Mesenchymal stem cell (in vitro differentiated cells and primary cell): ENCODE measurements around the gene UQCC5.

Experiments
- DNase-seq: peaks from one replicate; pipeline ENCODE4 v3.0.0-alpha.2; 2013
- H2AFZ ChIP-seq: one replicate; pipeline ENCODE4 v1.6.1; 2013; ENCODE audit warnings: low read depth, mild to moderate bottlenecking, control low read depth, inconsistent platforms, low read length, moderate library complexity
- H2AK5ac ChIP-seq: 2 replicates; pipeline ENCODE4 v1.6.1; 2013; ENCODE audit warnings: low read length, moderate library complexity, mild to moderate bottlenecking, inconsistent platforms; ENCODE audit not compliant: severe bottlenecking
- H2BK120ac ChIP-seq: one replicate; pipeline ENCODE4 v1.6.1; 2013; ENCODE audit warnings: low read depth, mild to moderate bottlenecking, inconsistent platforms, low read length, moderate library complexity
- H2BK12ac ChIP-seq, 2 experiments: one replicate each; pipeline ENCODE4 v1.6.1; 2013; ENCODE audit warnings: inconsistent platforms in 2 of 2, low read length in 2 of 2, mild to moderate bottlenecking in 2 of 2, moderate library complexity in 2 of 2, control low read depth in 1 of 2
- H2BK15ac ChIP-seq: one replicate; pipeline ENCODE4 v1.6.1; 2013; ENCODE audit warnings: mild to moderate bottlenecking, low read depth, inconsistent platforms; ENCODE audit not compliant: poor library complexity, severe bottlenecking
- H2BK5ac ChIP-seq: 2 replicates; pipeline ENCODE4 v1.6.1; 2013; ENCODE audit warnings: low read depth, mild to moderate bottlenecking, low read length, control low read depth, inconsistent platforms; ENCODE audit not compliant: poor library complexity, severe bottlenecking
- H3K14ac ChIP-seq, 2 experiments: one replicate each; pipeline ENCODE4 v1.6.1; 2013; ENCODE audit warnings: inconsistent platforms in 2 of 2, low read length in 2 of 2, control low read depth in 1 of 2, mild to moderate bottlenecking in 1 of 2, moderate library complexity in 1 of 2
- H3K18ac ChIP-seq, 2 experiments: one replicate each; pipeline ENCODE4 v1.6.1; 2013; ENCODE audit warnings: inconsistent platforms in 2 of 2, low read length in 2 of 2, control low read depth in 1 of 2, low read depth in 1 of 2, mild to moderate bottlenecking in 1 of 2
- H3K23ac ChIP-seq, 2 experiments: one replicate each; pipeline ENCODE4 v1.6.1; 2013; ENCODE audit warnings: inconsistent platforms in 2 of 2, low read length in 2 of 2, mild to moderate bottlenecking in 2 of 2, moderate library complexity in 2 of 2, control low read depth in 1 of 2
- H3K27ac ChIP-seq: 2 replicates; pipeline ENCODE4 v1.5.1; 2013; ENCODE audit warnings: mild to moderate bottlenecking, moderate library complexity, low read length, control low read depth, inconsistent platforms; ENCODE audit not compliant: poor library complexity, severe bottlenecking
- H3K27me3 ChIP-seq, 2 experiments: 2 replicates each; pipeline versions ENCODE4 v1.6.1 to v1.7.0; 2013; ENCODE audit warnings: low read length in 2 of 2, mild to moderate bottlenecking in 2 of 2, moderate library complexity in 2 of 2, control low read depth in 1 of 2, inconsistent platforms in 1 of 2; ENCODE audit not compliant: control insufficient read depth in 1 of 2, insufficient read depth in 1 of 2
- H3K36me3 ChIP-seq, 2 experiments: 2 replicates each; pipeline versions ENCODE4 v1.6.1 to v1.7.0; 2013; ENCODE audit warnings: low read length in 2 of 2, control low read depth in 1 of 2, inconsistent platforms in 1 of 2, low read depth in 1 of 2, mild to moderate bottlenecking in 1 of 2; ENCODE audit not compliant: insufficient read depth in 2 of 2, control insufficient read depth in 1 of 2
- H3K4ac ChIP-seq, 2 experiments: one replicate each; pipeline ENCODE4 v1.6.1; 2013; ENCODE audit warnings: inconsistent platforms in 2 of 2, low read length in 2 of 2, mild to moderate bottlenecking in 2 of 2, moderate library complexity in 2 of 2, control low read depth in 1 of 2, low read depth in 1 of 2
- H3K4me1 ChIP-seq: 2 replicates; pipeline ENCODE4 v1.6.1; 2013; ENCODE audit warnings: low read depth, low read length, control low read depth; ENCODE audit not compliant: control insufficient read depth, insufficient read depth
- H3K4me2 ChIP-seq: 2 replicates; pipeline ENCODE4 v1.6.1; 2013; ENCODE audit warnings: low read length, mild to moderate bottlenecking, inconsistent platforms; ENCODE audit not compliant: poor library complexity, severe bottlenecking
- H3K4me3 ChIP-seq, 2 experiments: 2 replicates each; pipeline versions ENCODE4 v1.5.1 to v1.7.0; 2013; ENCODE audit warnings: low read length in 2 of 2, mild to moderate bottlenecking in 2 of 2, control low read depth in 1 of 2, low read depth in 1 of 2; ENCODE audit not compliant: insufficient read depth in 1 of 2
- H3K79me1 ChIP-seq: replicated peaks from 2 replicates; pipeline ENCODE4 v1.6.1; 2013; ENCODE audit warnings: mild to moderate bottlenecking, control low read depth, low read length, inconsistent platforms; ENCODE audit not compliant: poor library complexity, severe bottlenecking
- H3K9ac ChIP-seq: 2 replicates; pipeline ENCODE4 v1.7.0; 2013; ENCODE audit warnings: mild to moderate bottlenecking, low read length, moderate library complexity
- H3K9me3 ChIP-seq: 2 replicates; pipeline ENCODE4 v1.7.0; 2013; ENCODE audit warnings: mild to moderate bottlenecking, low read length; ENCODE audit not compliant: control insufficient read depth
- H4K8ac ChIP-seq: one replicate; pipeline ENCODE4 v1.6.1; 2013; ENCODE audit warnings: inconsistent platforms, mild to moderate bottlenecking, low read length, moderate library complexity
- H4K91ac ChIP-seq: one replicate; pipeline ENCODE4 v1.6.1; 2013; ENCODE audit warnings: mild to moderate bottlenecking, low read length, inconsistent platforms
- WGBS: methylation state at CpG from one replicate; pipeline ENCODE4 v1.1.7; 2013; ENCODE audit warnings: mixed read lengths; 5-methylcytosine and 5-hydroxymethylcytosine counted together

Gene UQCC5

GRCh38 chr3:52532517-52532837 lies 3.9 kb upstream of the UQCC5 start:
- H2BK5ac ChIP-seq: no peak overlapping the region
- H3K9ac ChIP-seq: peak overlapping the region; percentile 75
- H3K36me3 ChIP-seq: peaks cover 17 to 45% of the 10 kb centered on the region in 2 experiments
- peak overlapping the region; percentile 5 to 40 for H3K4ac ChIP-seq
- H2AFZ ChIP-seq: no peak overlapping the region
- H3K23ac ChIP-seq: peak overlapping the region in 1 of 2 experiments; percentile 16
- peaks cover 20% of the 10 kb centered on the region for H3K79me1 ChIP-seq
- H3K27me3 ChIP-seq: no peaks in the 10 kb centered on the region
- no peaks in the 10 kb centered on the region for H3K9me3 ChIP-seq
- H3K4me2 ChIP-seq: peak overlapping the region; percentile 83
- DNase-seq: peak; percentile 53
- H2AK5ac ChIP-seq: no peak overlapping the region
- peak overlapping the region in 1 of 2 experiments; percentile 46 for H3K18ac ChIP-seq
- H4K91ac ChIP-seq: peak overlapping the region; percentile 57
- H2BK120ac ChIP-seq: peak overlapping the region; percentile 40
- peaks cover 35% of the 10 kb centered on the region for H3K4me1 ChIP-seq
- H3K14ac ChIP-seq: peak overlapping the region in 1 of 2 experiments; percentile 44
- no peak overlapping the region for H3K27ac ChIP-seq
- peak overlapping the region; percentile 82 to 89 for H3K4me3 ChIP-seq
- 33% methylated on average over 5 of the region's 5 CpGs for WGBS
- H2BK15ac ChIP-seq: peak overlapping the region; percentile 6
- peak overlapping the region in 1 of 2 experiments; percentile 8 for H2BK12ac ChIP-seq
- no peak overlapping the region for H4K8ac ChIP-seq

DNA sequence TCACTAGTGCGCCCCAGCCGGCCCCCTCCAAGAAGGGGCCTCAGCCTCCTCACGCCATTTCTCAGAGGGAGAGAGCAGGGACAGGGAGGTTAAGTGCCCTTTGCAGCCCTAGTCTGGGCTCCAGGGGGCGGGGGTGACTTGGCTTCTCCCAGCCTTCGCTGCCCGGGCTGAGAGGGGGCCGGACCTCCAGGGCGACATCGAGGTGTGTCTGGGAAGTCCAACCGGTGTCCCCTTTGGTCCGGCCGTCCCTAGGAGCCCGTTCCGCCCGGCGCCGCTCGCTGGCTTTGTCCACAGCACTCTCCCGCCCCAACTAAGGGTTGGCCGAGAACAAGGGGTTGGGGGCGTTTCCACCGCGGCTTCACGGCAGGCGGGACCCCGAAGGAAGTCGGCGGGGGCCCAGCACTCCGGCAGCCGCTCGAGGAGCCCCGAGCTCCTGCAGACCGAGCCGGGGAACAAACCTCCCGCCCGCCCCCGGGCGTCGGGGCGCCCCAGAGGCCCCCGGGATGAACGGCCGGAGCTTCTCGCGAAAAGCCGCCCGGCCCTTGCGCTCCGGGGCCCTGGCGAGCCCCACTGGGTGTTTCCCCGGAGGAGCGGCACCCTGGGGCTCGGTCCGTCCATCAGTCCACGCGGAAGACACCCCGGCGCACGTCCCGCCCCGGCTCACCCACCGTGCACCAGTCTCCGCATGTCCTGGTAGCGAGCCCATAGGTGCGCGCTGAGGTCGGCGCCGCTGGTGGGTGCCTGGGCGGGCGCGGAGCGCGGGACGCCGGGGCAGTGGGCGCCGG lies 3.4 kb upstream of the UQCC5 start:
- no peak overlapping the region for H3K27ac ChIP-seq
- no peaks in the 10 kb centered on the region for H3K9me3 ChIP-seq
- peak overlapping the region; percentile 82 to 89 for H3K4me3 ChIP-seq
- no peak overlapping the region for H4K8ac ChIP-seq
- H3K4me2 ChIP-seq: peak overlapping the region; percentile 83
- H3K9ac ChIP-seq: peak overlapping the region; percentile 75
- no peak overlapping the region for H2BK5ac ChIP-seq
- peaks cover 11 to 40% of the 10 kb centered on the region in 2 experiments for H3K36me3 ChIP-seq
- H2BK15ac ChIP-seq: peak overlapping the region; percentile 31
- H2AK5ac ChIP-seq: no peak overlapping the region
- H3K23ac ChIP-seq: peak overlapping the region in 1 of 2 experiments; percentile 66
- H3K79me1 ChIP-seq: peaks cover 15% of the 10 kb centered on the region
- H3K18ac ChIP-seq: peak overlapping the region; percentile 35 to 88
- peaks cover 40% of the 10 kb centered on the region for H3K4me1 ChIP-seq
- 1% methylated on average over 56 of the region's 78 CpGs for WGBS
- peak; percentile 37 for DNase-seq
- peak overlapping the region in 1 of 2 experiments; percentile 15 for H2BK12ac ChIP-seq
- H4K91ac ChIP-seq: peak overlapping the region; percentile 58
- H3K14ac ChIP-seq: peak overlapping the region in 1 of 2 experiments; percentile 44
- peak overlapping the region; percentile 37 to 45 for H3K4ac ChIP-seq
- no peaks in the 10 kb centered on the region for H3K27me3 ChIP-seq
- H2AFZ ChIP-seq: peak overlapping the region; percentile 78
- H2BK120ac ChIP-seq: peak overlapping the region; percentile 40

- Histone ChIP-seq H3K4ac (peak within 1 kb of the TSS; percentile 45 to 66), H4K8ac (peak within 1 kb of the TSS; percentile 82), H3K4me2 (peak within 1 kb of the TSS; percentile 83), H3K23ac (peak within 1 kb of the TSS in 1 of 2 experiments; percentile 66), H3K14ac (peak within 1 kb of the TSS in 1 of 2 experiments; percentile 44), H2BK12ac (peak within 1 kb of the TSS in 1 of 2 experiments; percentile 59), H2AFZ (peak within 1 kb of the TSS; percentile 78), H2BK5ac (no peak within 1 kb of the TSS), H3K27ac (no peak within 1 kb of the TSS), H3K27me3 (no peaks in the 10 kb centered on the region), H2BK120ac (peak within 1 kb of the TSS; percentile 56), H3K18ac (peak within 1 kb of the TSS; percentile 48 to 88), H3K4me1 (peaks cover 42% of the 10 kb centered on the region), H2BK15ac (peak within 1 kb of the TSS; percentile 60), H3K36me3 (peaks cover 6 to 32% of the 10 kb centered on the region in 2 experiments), H3K4me3 (peak within 1 kb of the TSS; percentile 85 to 89), H4K91ac (peak within 1 kb of the TSS; percentile 91), H3K79me1 (peaks cover 13% of the 10 kb centered on the region), H2AK5ac (peak within 1 kb of the TSS; percentile 8), H3K9ac (peak within 1 kb of the TSS; percentile 80), H3K9me3 (no peaks in the 10 kb centered on the region)
- DNase-seq: peak; percentile 74
- WGBS: 2% methylated on average over 51 of the region's 91 CpGs
These were observed 2.7 kb upstream of the UQCC5 start, which contains the start of gene NT5DC2 for GRCh38 chr3:52533623-52534280. TSS of gene NT5DC2 (minus strand) at chr3:52533857. CDS start at chr3:52533737, 120 bp downstream.
